ENCODE data around the gene RTKN2. TPM values are rescaled to one million over a fixed set of nuclear protein-coding genes. Genes with fewer than 3 reads are reported as not detected.

Gene RTKN2
- total and polyA plus RNA-seq, 9 donors: 0.05 to 0.52 (median 0.20) TPM

DNA sequence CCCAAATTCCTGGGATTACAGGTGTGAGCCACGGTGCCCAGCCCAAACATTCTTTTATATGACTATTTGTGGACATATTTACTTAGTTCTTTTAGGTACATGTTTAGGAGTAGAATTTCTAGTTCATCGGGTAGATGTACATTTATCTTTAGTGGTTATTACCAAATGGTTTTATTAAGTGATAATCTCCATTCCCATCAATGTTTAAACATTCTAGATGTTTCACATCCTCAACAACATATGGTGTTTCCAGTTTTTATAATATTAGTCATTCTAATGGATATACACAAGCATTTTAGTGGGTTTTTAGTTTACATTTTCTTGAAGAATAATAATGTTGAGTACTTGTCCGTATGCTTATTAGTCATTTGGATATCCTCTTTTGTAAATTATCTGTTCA, 131.7 kb downstream of the RTKN2 start:
- TF ChIP-seq, protein P1, sequence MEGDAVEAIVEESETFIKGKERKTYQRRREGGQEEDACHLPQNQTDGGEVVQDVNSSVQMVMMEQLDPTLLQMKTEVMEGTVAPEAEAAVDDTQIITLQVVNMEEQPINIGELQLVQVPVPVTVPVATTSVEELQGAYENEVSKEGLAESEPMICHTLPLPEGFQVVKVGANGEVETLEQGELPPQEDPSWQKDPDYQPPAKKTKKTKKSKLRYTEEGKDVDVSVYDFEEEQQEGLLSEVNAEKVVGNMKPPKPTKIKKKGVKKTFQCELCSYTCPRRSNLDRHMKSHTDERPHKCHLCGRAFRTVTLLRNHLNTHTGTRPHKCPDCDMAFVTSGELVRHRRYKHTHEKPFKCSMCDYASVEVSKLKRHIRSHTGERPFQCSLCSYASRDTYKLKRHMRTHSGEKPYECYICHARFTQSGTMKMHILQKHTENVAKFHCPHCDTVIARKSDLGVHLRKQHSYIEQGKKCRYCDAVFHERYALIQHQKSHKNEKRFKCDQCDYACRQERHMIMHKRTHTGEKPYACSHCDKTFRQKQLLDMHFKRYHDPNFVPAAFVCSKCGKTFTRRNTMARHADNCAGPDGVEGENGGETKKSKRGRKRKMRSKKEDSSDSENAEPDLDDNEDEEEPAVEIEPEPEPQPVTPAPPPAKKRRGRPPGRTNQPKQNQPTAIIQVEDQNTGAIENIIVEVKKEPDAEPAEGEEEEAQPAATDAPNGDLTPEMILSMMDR (IDR thresholded peaks at IDR 0.05): no peak
- no peak for TF ChIP-seq EP300 (IDR thresholded peaks at IDR 0.05)
- no peak for TF ChIP-seq POLR2A (IDR thresholded peaks at IDR 0.05)

DNA sequence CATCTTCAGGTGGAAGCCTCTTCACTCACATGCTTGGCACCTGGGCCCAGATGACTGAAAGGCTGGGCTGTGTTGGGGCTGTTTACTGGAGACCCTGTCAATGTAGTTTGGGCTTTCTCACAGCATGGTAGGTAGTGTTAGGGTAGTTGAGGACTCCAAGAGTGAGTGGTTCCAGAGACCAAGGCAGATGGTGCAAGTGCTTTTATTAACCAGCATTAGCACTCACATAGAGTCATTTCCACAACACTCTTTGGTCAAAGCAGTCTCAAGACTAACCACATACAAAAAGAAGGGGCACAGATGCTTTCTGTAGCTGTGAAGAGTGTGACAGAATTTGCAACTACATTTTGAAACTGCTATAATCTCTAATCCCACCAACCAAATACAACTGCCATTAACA, 135.0 kb downstream of the RTKN2 start:
- Histone ChIP-seq H3K27ac (no peak overlapping the region), H3K36me3 (no peaks in the 10 kb centered on the region), H3K27me3 (no peaks in the 10 kb centered on the region), H3K4me3 (no peak overlapping the region), H3K9me3 (no peaks in the 10 kb centered on the region), H3K4me1 (ENCODE audit: insufficient read depth) (no peaks in the 10 kb centered on the region)
- intact Hi-C loops (cut with DNase I): no loop called here
- no peak for DNase-seq
- TF ChIP-seq POLR2A (IDR thresholded peaks at IDR 0.05) (no peak), EP300 (IDR thresholded peaks at IDR 0.05) (no peak)
- TF ChIP-seq, protein P1 (IDR thresholded peaks at IDR 0.05): no peak

More for the DNA sequence above, 131.7 kb downstream of the RTKN2 start:
- H3K36me3 ChIP-seq: no peaks in the 10 kb centered on the region
- no peaks in the 10 kb centered on the region for H3K4me1 ChIP-seq (ENCODE audit: insufficient read depth)
- WGBS, 3 donors: 55 to 73% (median 60%) methylated on average over 3 of the region's 3 CpGs
- H3K9me3 ChIP-seq: no peaks in the 10 kb centered on the region
- no peak overlapping the region for H3K4me3 ChIP-seq
- DNase-seq: no peak
- no peak overlapping the region for H3K27ac ChIP-seq
- intact Hi-C loops (cut with DNase I): no loop called here
- no peaks in the 10 kb centered on the region for H3K27me3 ChIP-seq

Other genes with a start within 250 kb of the RTKN2 start
- 1 to 10 TPM in 2 of 7 donors, under 1 TPM in 5; 0.20 to 1.6 (median 0.45) TPM for gene ZNF365, start 105.5 kb upstream of the RTKN2 start, total RNA-seq
- under 1 TPM; 0.16 to 0.80 TPM for gene ZNF365, start 105.5 kb upstream of the RTKN2 start, polyA plus RNA-seq